Measurements from ENCODE around the gene CACNG5. TPM values are rescaled to one million over a fixed set of nuclear protein-coding genes. Genes with fewer than 3 reads are reported as not detected.

CACNG5 gene
- total RNA-seq, 4 donors from 2014 or later, result not detected

DNA sequence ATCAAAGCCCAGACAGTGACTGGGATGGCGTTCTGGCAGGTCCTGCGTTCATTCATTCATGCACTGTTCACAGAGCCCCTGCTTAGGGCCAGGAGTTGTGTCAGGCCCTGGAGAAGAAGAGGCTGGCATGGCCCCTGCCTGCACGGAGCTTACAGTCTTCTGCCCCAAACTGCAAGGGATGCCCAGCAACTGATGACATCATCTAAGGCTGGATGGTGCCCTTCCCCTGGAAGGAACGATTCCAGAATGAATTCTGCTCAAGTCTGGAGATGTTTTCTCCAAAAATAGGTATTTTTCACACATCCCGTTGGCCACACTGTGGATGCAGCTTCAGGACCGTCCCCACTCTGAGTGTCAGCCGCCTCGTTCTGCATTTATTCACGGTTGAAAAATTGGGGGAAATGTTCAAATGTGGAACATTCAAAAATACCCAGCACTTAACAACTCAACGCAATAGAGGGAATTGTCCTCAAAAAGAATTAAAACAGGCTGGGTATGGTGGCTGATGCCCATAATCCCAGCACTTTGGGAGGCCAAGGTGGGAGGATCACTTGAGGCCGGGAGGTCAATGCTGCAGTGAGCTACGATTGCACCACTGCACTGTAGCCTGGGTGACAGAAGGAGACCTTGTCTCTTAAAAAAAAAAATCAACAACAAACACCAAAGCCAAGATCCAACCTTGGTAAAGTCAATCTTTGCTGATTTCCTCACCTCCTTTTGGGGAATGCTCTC, 23.8 kb upstream of the CACNG5 start:
- no peak for DNase-seq
- no peaks in the 10 kb centered on the region for H3K4me1 ChIP-seq
- H3K27ac ChIP-seq, result no peak overlapping the region
- no peak overlapping the region for H3K4me3 ChIP-seq
- H3K36me3 ChIP-seq, result no peaks in the 10 kb centered on the region
- 77 to 93% methylated on average over 10 to 11 of the region's 12 CpGs for WGBS, 2 donors
- no peak for TF ChIP-seq POLR2A (IDR thresholded peaks at IDR 0.05)
- TF ChIP-seq, protein P1, sequence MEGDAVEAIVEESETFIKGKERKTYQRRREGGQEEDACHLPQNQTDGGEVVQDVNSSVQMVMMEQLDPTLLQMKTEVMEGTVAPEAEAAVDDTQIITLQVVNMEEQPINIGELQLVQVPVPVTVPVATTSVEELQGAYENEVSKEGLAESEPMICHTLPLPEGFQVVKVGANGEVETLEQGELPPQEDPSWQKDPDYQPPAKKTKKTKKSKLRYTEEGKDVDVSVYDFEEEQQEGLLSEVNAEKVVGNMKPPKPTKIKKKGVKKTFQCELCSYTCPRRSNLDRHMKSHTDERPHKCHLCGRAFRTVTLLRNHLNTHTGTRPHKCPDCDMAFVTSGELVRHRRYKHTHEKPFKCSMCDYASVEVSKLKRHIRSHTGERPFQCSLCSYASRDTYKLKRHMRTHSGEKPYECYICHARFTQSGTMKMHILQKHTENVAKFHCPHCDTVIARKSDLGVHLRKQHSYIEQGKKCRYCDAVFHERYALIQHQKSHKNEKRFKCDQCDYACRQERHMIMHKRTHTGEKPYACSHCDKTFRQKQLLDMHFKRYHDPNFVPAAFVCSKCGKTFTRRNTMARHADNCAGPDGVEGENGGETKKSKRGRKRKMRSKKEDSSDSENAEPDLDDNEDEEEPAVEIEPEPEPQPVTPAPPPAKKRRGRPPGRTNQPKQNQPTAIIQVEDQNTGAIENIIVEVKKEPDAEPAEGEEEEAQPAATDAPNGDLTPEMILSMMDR (IDR thresholded peaks at IDR 0.05), result no peak
- peaks cover 0 to 6% (median 0%) of the 10 kb centered on the region in 4 donors for H3K27me3 ChIP-seq
- H3K9me3 ChIP-seq, result no peaks in the 10 kb centered on the region
- intact Hi-C loops (cut with DNase I), result no loop called here

DNA sequence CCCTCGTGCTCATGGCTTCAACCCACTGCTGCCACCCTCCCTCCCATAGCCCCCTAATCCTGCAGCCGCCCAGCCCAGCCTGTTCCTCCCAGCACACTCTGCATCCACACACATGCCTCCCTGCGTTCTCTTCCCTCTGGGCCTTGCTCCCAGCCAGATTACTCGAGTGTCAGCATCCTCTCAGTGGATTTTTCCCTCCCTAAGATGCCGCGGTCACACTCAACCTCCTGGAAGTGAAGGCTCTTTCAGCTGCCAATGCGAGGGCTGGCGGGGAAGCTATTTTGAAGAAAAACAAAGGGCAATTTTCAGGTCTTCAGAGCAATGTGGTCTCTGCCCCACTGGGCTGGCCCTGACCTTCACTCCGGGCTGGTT, 23.2 kb upstream of the CACNG5 start:
- TF ChIP-seq POLR2A (IDR thresholded peaks at IDR 0.05), result no peak
- TF ChIP-seq, protein P1 (IDR thresholded peaks at IDR 0.05), result no peak
- intact Hi-C loops (cut with DNase I), result no loop called here
- 68 to 77% methylated on average over 9 of the region's 9 CpGs for WGBS, 2 donors
- H3K27ac ChIP-seq, result no peak overlapping the region
- H3K4me3 ChIP-seq, result no peak overlapping the region
- no peaks in the 10 kb centered on the region for H3K4me1 ChIP-seq
- no peaks in the 10 kb centered on the region for H3K9me3 ChIP-seq
- peaks cover 0 to 6% (median 0%) of the 10 kb centered on the region in 4 donors for H3K27me3 ChIP-seq
- H3K36me3 ChIP-seq, result no peaks in the 10 kb centered on the region
- no peak for DNase-seq

DNA sequence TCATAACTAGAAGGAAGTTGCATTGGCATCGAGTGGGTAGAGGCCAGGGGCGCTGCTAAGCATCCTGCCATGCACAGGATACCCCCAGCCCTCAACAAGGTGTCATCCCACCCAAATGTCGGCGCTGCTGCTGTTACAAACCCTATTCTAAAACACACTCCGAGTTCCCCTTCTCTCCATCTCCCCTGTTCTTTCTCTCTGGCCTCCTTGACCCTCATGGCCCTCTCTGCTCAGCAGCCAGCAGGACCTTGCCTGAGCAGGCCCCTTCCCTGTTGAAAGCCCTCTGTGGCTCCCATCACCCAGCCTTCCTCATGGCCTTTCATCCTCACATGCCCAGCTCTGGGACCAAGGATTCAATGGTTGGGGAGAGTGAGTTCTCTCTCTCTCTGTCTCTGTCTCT, 22.3 kb upstream of the CACNG5 start:
- TF ChIP-seq POLR2A (IDR thresholded peaks at IDR 0.05), result no peak
- TF ChIP-seq, protein P1 (IDR thresholded peaks at IDR 0.05), result no peak
- Histone ChIP-seq H3K9me3 (peaks cover 0 to 4% (median 0%) of the 10 kb centered on the region in 3 donors), H3K36me3 (no peaks in the 10 kb centered on the region), H3K4me1 (no peaks in the 10 kb centered on the region), H3K27ac (no peak overlapping the region), H3K4me3 (no peak overlapping the region), H3K27me3 (peaks cover 0 to 14% (median 0%) of the 10 kb centered on the region in 4 donors)
- DNase-seq, result no peak
- WGBS, 2 donors, result 77 to 84% methylated on average over 5 of the region's 5 CpGs
- intact Hi-C loops (cut with DNase I), result no loop called here

DNA sequence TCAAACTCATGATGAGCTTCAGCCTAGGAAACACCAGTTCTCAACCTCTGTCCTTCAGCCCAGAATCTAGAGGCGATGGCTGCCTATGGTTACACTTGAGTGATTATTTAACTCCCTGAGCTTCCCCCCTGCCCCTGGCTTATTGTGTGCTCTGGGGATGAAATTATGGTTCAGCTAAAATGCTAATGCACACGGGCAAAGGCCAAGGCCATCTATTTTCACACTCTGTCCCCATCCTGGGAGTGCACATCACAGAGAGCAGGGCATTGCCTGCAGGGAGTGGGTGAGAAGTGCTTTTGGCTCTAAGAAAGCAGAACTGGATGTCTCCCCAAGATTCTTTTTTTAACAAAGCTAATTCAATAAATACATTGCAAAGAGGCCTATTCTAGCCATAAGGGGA, 21.6 kb upstream of the CACNG5 start:
- Histone ChIP-seq H3K9me3 (peaks cover 0 to 11% (median 0%) of the 10 kb centered on the region in 3 donors), H3K27me3 (peaks cover 0 to 20% (median 0%) of the 10 kb centered on the region in 4 donors), H3K4me3 (no peak overlapping the region), H3K4me1 (no peaks in the 10 kb centered on the region), H3K27ac (no peak overlapping the region), H3K36me3 (no peaks in the 10 kb centered on the region)
- intact Hi-C loops (cut with DNase I), result no loop called here
- TF ChIP-seq, protein P1 (IDR thresholded peaks at IDR 0.05), result no peak
- no peak for TF ChIP-seq POLR2A (IDR thresholded peaks at IDR 0.05)
- WGBS, 2 donors, result 78 to 100% methylated on average over 1 to 2 of the region's 2 CpGs
- DNase-seq, result no peak

DNA sequence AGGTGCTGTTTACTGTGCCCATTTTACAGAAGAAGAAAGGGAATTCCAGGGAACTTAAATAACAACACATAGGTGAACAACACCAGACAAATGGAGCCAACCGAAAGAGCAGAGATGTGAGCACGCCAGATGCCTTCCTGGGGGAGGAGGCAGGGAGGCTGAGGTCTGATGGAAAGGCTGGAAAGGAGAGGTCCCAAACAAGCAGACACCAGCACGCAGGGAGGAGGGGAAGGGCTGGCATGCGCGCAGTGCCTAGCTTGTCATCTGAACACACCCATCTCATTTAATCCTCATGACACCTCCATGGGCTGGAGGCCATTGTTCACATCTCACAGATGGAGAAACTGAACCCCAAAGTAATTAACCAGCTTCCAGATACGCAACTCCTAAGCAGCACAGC, 20.9 kb upstream of the CACNG5 start:
- no peak for DNase-seq
- intact Hi-C loops (cut with DNase I), result no loop called here
- H3K27me3 ChIP-seq, result peaks cover 0 to 20% (median 0%) of the 10 kb centered on the region in 4 donors
- H3K4me1 ChIP-seq, result no peaks in the 10 kb centered on the region
- WGBS, 2 donors, result 79 to 90% methylated on average over 5 of the region's 6 CpGs
- H3K9me3 ChIP-seq, result peaks cover 0 to 11% (median 0%) of the 10 kb centered on the region in 3 donors
- no peak overlapping the region for H3K4me3 ChIP-seq
- no peaks in the 10 kb centered on the region for H3K36me3 ChIP-seq
- H3K27ac ChIP-seq, result no peak overlapping the region
- TF ChIP-seq POLR2A (IDR thresholded peaks at IDR 0.05), result no peak
- TF ChIP-seq, protein P1 (IDR thresholded peaks at IDR 0.05), result no peak
